Skin of body (tissue), 2 donors: ENCODE data around the gene TRPM4. TPM values are rescaled to one million over a fixed set of nuclear protein-coding genes. Genes with fewer than 3 reads are reported as not detected.
"Not testable (repeated sequence)": the region's sequence is repeated elsewhere in the genome, so short reads cannot be mapped to it uniquely, and the experiment has no call there.

Experiments
- DNase-seq: peaks from one replicate; lab custom pipeline; 2025; lab: John Stamatoyannopoulos, UW
- total RNA-seq: library from RNA; depleted of rRNA; stranded (reverse); fragments of >200 nt; gene quantifications from one replicate; pipeline ENCODE4 v1.2.3, GENCODE V29; 2014

TRPM4 gene
- total RNA-seq, 1 donor from 2014 or later, result 24.0 TPM

DNA sequence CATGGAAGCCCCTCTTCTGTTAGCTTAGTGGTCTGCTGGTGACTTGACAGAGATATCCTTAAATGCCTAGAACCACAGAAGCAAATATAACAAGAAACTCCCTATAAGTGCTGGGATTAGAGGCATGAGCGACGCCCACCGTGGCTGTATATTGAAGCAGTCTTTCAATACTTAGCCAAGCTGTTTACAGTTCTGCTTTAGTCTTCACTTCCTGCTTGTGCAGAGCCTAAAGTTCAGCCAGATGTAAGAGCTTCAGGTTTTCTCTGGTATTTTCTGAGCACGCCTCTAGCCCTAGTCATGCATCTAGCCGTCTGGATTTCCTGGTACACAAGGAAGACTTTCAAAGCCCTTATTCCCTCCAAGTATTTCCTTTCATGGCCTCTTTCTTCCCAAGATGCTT lies 28.5 kb downstream of the TRPM4 start:
- DNase-seq, result no peak

DNA sequence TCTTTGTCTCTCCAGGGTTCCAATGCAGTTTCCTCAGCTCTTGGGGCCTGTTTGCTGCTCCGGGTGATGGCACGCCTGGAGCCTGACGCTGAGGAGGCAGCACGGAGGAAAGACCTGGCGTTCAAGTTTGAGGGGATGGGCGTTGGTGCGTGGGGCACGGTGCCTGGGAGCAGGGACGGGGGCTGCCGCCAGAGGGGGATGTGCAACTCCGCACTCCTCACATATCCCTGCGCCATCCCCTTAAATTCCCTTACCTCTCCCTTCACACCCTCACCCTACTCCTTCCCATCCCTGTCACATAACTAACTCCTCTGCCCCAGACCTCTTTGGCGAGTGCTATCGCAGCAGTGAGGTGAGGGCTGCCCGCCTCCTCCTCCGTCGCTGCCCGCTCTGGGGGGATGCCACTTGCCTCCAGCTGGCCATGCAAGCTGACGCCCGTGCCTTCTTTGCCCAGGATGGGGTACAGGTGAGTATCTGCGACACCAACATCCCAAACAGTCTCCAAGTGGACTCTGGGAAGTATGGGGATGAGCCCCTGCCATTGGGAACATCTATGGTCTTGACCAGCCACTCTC lies 31.1 kb downstream of the TRPM4 start:
- DNase-seq, result no peak

DNA sequence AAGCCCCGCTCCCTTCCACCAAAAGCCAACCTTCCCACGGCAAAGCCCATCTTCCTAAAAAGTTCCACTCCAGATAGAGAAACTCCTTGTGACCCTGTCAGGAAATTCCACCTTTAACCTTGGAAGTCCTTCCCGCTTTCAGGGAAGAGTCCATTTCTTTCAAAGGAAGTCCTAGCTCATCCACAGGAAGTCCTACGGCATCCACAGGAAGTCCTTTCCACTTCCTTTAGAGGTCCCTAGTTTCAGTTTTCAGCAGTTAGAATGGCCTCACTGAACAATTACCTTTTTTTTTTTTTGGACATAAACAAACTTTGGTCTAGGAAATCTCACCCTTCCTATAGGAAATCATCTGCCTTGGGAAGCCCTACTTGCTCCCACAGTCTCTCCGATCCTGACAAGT lies 31.7 kb downstream of the TRPM4 start:
- DNase-seq, result no peak

DNA sequence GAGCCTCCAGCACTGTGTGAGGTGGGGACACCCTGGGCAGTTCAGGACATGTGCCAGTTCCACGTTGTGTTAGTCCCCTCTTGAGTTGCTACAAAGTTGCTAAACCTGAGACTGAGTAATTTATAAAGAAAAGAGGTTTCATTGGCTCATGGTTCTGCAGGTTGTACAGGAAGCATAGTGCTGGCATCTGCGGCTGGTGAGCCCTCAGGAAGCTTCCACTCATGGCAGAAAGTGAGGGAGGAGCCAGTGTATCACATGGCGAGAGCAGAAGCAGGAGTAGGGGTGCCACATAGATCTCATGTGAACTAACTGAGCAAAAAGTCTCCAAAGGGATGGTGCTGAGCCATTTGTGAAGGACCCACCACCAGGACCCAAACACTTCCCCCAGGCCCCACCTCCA lies 33.2 kb downstream of the TRPM4 start:
- no peak for DNase-seq

DNA sequence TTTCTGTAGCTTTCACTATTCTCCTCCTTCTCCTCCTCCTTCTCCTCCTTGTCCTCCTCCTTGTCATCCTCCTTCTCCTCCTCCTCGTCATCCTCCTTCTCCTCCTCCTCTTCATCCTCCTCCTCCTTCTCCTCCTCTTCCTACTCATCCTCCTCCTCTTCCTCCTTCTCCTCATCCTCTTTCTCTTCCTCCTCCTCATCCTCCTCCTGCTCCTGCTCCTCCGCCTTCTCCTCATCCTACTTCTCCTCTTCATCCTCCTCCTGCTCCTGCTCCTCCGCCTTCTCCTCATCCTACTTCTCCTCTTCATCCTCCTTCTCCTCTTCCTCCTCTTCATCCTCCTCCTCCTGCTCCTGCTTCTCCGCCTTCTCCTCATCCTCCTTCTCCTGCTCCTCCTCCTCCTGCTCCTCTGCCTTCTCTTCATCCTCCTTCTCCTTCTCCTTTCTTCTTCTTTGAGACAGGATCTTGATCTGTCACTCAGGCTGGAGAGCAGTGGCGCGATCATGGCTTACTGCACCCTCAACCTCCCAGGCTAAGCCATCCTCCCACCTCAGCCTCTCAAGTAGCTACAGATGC lies 36.3 kb downstream of the TRPM4 start:
- no peak for DNase-seq

DNA sequence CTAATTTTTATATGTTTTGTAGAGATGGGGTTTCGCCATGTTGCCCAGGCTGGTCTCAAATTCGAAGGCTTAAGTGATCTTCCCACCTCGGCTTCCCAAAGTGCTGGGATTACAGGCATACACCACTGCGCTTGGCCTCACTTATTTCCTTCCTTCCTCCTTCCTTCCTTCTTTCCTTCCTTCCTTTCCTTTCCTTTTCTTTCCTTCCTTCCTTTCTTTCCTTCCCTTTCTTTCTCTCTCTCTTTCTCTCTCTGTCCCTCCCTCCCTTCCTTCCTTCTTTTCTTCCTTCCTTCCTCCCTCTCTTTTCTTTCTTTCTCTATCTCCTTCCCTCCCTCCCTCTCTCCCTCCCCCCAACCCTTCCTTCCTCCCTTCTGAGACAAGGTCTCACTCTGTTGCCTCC lies 36.8 kb downstream of the TRPM4 start:
- DNase-seq, result no peak

DNA sequence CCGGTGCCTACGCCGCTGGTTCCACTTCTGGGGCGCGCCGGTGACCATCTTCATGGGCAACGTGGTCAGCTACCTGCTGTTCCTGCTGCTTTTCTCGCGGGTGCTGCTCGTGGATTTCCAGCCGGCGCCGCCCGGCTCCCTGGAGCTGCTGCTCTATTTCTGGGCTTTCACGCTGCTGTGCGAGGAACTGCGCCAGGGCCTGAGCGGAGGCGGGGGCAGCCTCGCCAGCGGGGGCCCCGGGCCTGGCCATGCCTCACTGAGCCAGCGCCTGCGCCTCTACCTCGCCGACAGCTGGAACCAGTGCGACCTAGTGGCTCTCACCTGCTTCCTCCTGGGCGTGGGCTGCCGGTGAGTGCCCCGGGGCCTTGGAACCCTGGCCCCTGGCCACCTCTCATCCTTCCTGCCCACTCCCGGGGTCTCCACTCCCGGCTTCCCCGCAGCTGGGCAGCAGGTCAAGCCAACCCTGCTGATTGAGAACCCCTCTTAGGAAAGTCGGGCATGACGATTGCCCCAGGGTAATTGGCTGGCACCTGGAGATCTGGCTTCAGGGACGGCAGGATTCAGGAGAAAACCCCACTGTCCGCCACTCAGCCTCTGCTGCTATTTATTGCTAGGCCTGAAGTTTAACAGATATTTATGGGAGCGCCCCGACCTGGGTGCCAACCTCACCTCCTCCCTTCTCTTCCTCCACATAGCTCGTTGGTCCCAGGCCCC lies 39.1 kb downstream of the TRPM4 start:
- DNase-seq, result no peak

DNA sequence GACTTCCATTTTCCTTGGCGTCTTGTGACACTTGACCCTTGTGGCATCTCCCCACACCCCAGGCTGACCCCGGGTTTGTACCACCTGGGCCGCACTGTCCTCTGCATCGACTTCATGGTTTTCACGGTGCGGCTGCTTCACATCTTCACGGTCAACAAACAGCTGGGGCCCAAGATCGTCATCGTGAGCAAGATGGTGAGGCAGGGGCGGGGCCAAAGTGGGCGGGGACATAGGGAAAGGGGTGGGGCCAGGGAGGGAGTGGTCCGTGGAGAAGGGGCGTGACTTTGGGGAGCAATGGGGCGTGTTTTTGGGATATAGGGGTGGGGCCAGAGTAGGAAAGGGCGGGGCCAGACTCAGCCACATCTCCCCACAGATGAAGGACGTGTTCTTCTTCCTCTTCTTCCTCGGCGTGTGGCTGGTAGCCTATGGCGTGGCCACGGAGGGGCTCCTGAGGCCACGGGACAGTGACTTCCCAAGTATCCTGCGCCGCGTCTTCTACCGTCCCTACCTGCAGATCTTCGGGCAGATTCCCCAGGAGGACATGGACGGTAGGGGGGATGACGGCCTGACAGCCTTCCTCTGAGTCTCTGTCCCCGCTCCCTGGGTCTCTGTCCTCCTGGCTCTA lies 42.8 kb downstream of the TRPM4 start:
- no peak for DNase-seq

DNA sequence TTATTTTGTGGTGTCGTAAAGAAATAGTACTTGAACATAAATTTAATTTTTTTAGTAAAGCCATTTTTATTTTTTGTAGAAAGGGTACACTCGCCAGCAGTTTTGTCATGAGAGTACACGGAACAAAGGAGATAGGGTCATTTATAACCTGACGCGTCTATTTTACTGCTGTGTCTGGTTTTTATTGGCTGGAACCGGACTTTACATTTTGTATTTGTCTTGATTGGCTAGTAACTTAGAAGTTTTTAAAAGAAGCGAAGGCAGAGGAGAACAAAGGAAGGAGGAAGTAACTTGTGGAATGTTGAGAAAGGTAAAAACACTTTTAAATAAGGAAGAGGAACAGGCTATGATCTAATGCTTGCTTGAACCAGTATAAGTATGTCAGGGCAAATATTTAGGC lies 43.5 kb downstream of the TRPM4 start:
- no peak for DNase-seq

DNA sequence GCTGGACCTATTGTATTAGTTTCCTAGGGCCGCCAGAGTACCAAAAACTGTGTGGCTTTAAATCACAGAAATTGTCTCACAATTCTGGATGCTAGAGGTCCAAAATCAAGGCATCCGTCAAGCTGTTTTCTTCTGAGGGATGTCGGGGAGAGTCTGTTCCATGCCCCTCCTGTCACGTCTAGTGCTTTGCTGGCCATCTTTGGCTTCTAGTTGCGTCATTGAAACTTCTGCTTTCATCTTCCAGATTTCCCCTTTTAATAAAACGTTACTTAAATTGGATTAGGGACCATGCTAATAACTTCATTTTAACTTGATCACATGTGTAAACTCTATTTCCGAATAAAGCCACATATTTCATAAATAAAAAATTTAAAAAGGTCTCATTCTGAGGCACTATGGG lies 47.5 kb downstream of the TRPM4 start:
- DNase-seq, result no peak

DNA sequence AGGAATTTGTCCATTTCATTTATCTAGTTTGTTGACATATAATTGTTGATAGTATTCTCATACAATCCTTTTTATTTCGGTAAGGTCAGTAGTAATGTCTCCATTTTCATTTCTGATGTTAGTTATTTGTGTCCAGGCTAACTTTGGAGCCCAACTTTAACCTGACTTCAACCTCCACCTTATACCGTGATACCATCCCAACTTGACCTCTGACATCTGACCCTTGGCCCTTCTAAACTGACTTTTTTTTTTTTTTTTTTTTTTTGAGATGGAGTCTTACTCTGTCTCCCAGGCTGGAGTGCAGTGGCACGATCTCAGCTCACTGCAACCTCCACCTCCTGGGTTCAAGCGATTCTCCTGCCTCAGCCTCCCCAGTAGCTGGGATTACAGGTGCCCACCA lies 51.9 kb downstream of the TRPM4 start:
- not testable (repeated sequence) for DNase-seq

DNA sequence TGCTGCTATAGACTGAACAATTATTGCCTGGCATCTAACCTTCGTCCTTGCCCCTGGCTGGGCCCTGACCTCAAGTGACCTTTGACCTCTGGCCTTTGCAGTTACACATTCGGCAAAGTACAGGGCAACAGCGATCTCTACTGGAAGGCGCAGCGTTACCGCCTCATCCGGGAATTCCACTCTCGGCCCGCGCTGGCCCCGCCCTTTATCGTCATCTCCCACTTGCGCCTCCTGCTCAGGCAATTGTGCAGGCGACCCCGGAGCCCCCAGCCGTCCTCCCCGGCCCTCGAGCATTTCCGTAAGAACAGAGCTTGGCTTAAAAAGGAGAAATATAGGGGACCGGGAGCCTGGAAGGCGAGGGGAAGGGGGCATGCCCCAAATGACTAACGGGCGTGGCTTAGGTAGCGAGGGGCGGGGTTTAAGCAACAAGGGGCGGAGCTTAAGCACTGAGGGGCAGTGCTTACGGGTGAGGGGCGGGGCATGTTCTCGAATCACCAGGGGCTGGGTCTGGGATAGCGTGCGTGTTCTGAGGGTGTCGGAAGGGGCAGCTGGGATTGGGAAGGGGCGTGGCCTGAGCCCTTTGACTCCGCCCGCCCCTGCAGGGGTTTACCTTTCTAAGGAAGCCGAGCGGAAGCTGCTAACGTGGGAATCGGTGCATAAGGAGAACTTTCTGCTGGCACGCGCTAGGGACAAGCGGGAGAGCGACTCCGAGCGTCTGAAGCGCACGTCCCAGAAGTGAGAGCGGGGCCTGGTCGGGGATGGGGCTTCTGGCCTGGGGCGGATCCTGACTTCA lies 52.7 kb downstream of the TRPM4 start:
- DNase-seq, result no peak

DNA sequence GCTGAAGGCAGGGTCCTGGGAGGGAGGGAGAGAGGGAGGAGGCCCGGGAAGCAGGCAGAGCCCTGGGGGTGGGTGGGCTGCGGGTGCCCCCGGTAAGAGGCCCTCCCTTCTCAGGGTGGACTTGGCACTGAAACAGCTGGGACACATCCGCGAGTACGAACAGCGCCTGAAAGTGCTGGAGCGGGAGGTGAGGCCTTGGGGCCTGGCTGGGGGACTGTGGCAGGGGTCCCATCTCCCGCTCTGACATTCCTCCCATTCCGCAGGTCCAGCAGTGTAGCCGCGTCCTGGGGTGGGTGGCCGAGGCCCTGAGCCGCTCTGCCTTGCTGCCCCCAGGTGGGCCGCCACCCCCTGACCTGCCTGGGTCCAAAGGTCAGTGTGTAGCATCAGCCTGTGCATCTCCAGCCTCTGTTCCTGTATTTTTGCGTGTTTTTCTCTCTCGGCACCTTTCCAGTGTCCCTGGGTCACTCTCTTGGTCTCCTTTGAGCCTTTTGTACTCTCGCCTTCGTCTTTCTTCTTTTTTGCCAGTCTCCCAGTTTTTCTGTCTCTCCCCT lies 53.4 kb downstream of the TRPM4 start:
- no peak for DNase-seq

DNA sequence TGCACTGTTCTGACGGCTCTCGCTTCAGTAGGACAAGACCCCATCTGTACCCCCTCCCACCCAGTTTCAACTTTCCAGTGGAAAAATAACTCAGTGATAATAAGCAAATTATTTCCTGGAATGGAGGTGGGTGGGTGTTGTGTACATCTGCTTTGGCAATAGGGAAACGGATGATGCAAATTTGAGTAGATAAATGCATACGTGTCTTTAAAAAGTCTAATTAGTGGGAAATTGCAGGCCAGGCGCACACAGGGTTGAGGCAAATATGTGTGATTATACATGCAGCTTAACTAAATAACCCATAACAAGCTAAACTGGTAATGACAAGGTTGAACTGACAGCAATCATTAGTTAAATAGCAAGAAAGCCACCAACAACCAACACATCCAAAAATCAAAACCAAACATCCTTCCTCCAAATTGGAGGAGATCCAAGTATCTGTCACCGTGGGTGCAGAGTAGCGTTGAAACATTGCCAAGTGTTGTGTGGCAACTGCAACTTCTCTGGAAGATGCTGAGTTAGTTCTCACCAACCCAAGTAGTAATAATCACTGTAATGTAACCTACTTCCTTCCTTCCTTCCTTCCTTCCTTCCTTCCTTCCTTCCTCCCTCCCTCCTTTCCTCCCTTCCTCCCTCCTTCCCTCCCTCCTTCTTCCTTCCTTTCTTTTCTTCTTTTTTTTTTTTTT lies 54.6 kb downstream of the TRPM4 start:
- no peak for DNase-seq

DNA sequence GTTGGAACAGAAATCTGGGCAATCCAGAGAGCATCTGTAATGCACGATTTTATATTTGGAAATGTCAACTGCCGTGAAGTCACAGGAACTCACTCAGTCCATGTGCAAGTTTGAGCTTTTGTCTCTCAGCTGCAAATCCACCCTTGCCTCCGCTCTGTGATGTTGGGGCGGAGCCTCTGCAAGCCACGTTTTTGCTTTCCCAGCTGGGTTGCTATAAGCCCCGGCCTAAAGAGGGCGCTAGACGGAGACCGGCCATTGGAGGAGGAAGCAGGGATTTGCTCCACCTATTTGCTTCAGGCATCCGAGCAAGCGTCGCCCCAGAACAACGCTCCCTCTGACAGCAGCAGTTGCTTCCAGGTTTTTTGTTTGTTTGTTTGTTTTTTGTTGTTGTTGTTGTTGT lies 56.2 kb downstream of the TRPM4 start:
- DNase-seq, result no peak

DNA sequence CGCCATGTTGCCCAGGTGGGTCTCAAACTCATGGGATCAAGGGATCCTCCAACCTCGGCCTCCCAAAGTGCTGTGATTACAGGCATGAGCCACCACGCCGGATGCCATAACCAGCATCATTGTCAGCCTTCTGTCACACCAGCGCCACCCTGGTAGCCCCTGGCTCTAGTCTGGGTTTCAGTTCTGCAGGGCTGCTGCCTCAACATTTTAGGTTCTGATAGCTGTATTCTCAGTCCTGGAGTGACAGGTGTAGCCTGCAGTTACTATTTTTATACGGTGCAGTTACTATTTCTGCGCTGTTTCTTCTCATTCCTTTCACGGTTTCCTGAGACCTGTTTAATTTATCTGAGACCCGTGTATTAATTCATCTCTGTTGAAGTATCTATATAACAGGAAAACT lies 57.1 kb downstream of the TRPM4 start:
- no peak for DNase-seq

DNA sequence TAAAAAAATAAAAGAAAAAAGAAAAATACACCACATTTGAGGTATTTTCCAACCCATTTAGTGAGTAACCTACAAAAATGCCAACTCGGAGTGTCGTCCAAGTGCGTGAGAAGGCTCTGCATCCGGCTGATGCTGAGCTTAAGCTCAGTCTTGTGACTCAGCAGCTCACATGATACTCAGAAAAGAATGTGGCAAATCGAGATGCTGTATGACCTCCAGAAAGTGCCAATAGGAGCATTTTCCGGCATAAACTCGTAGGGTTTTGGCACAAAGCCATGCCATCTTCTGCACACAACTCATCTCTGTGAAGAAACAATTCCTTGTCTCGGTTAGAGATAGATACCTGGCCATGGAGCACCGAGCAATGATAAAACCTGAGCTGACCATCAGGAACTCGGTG lies 58.5 kb downstream of the TRPM4 start:
- DNase-seq, result no peak

DNA sequence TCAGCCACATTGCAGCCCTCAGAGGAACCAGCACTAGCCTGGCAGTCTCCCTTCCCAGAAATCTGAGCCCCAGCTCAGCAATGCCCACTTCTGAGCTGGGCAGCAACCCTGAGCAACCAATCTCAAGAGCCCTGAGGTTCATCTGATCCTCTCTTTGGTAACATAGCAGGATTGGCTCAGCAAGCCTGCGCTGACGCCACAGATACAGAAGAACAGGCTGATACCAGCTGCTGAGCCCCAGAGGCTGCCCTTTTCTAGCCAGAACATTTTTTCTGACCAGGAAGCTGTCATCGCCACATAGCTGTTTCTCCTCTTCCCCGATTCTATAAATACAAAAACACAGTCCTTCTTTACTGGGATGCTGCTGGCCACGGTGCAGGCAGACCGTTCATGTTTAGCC lies 59.8 kb downstream of the TRPM4 start:
- DNase-seq, result no peak

DNA sequence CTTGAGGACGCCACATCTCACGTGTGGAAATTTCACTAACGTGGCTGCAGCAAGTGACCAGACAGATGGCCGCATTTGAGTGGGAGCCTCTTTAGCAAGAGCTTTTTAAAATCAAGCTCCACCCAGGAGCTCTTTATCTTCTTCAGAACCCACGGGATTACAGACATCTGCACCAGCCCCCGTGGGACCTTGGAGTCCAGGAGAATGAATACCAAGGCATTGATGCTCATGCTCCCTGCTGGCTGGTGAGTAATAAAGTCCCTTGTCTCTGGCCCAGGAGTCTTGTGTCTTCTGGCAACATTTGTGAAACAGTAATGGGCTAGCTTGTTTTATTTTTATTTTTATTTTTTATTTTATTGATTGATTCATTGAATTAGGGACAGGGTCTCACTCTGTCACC lies 64.4 kb downstream of the TRPM4 start:
- DNase-seq, result no peak

DNA sequence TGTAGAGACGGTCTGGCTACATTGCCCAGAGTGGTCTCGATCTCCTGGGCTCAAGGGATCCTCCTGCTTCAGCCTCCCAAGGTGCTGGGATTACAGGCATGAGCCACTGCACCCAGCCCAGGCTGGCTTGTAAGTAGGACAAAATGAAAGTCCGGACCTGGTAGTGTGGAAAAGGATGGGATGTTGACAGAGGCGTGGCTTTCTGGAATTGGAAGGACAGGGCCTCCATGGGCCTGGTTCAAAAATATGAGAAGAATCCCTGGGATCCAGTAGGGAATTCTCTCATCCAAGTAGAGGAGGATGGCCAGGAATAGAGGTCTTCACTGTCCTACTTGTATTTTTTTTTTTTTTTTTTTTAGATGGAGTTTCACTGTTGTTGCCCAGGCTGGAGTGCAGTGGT lies 64.9 kb downstream of the TRPM4 start:
- DNase-seq, result no peak

DNA sequence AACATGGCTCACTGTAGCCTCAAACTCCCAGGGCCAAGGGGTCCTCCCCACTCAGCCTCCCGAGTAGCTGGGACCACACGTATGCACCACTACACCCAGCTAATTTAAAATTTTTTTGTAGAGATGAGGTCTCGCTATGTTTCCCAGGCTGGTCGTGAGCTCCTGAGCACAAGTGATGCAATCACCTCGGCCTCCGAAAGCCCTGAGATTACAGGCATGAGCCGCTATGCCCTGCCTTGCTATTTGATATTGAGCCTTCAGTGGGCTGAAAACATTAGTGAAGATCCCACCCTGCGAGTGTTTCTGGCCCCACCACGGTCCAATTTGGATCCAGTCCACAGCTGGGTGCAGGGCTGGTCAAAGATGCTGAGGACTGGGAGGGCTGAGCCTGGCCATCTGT lies 65.9 kb downstream of the TRPM4 start:
- DNase-seq, result no peak
